Liver (tissue), 3 donors: Measurements from ENCODE around the gene UNC45B.

ENCODE experiments used
- CTCF ChIP-seq: fragments of 150-350 bp; IDR thresholded peaks from 2 replicates; pipeline ENCODE4 v1.5.1; 2017; ENCODE audit warnings: improper control_type of control experiment, low read depth, low read length; ENCODE audit not compliant: missing input control
- TAF1 ChIP-seq: conservative IDR thresholded peaks from 2 replicates; pipeline ENCODE4 v1.6.1; 2016; ENCODE audit warnings: antibody characterized with exemption, mild to moderate bottlenecking
- ZBTB33 ChIP-seq: IDR thresholded peaks from 2 replicates; pipeline ENCODE4 v1.6.1; 2016; ENCODE audit warnings: antibody characterized with exemption
- donor health status: healthy.
- donor health status: healthy.

- no peak for TF ChIP-seq ZBTB33
- no peak for TF ChIP-seq CTCF
- TF ChIP-seq TAF1 = no peak
These were observed 40.5 kb downstream of the UNC45B start for GRCh38 chr17:35188111-35188510.
